ENCODE measurements around the gene GRIP2.

- TF ChIP-seq, protein P1, sequence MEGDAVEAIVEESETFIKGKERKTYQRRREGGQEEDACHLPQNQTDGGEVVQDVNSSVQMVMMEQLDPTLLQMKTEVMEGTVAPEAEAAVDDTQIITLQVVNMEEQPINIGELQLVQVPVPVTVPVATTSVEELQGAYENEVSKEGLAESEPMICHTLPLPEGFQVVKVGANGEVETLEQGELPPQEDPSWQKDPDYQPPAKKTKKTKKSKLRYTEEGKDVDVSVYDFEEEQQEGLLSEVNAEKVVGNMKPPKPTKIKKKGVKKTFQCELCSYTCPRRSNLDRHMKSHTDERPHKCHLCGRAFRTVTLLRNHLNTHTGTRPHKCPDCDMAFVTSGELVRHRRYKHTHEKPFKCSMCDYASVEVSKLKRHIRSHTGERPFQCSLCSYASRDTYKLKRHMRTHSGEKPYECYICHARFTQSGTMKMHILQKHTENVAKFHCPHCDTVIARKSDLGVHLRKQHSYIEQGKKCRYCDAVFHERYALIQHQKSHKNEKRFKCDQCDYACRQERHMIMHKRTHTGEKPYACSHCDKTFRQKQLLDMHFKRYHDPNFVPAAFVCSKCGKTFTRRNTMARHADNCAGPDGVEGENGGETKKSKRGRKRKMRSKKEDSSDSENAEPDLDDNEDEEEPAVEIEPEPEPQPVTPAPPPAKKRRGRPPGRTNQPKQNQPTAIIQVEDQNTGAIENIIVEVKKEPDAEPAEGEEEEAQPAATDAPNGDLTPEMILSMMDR (IDR thresholded peaks at IDR 0.05; ENCODE audit: poor library complexity), result no peak
- TF ChIP-seq EZH2 (IDR thresholded peaks at IDR 0.05; ENCODE audit: borderline replicate concordance), result no peak
These were observed 33.6 kb upstream of the GRIP2 start for GRCh38 chr3:14573706-14574105.

All from hepatocyte (in vitro differentiated cells).